GM18517 (cell line): ENCODE results near the gene SLC25A13.

Experiments used
- ATAC-seq: cut with Tn5 transposase; IDR thresholded peaks from one replicate; pipeline ENCODE4 v1.9.1; 2021; ENCODE audit warnings: mild to moderate bottlenecking, moderate library complexity; ENCODE audit not compliant: unreplicated experiment

SLC25A13 gene

GRCh38 chr7:96104984-96105383, 216.9 kb downstream of the SLC25A13 start:
- no peak for ATAC-seq

- ATAC-seq = no peak
These were observed 219.6 kb downstream of the SLC25A13 start for GRCh38 chr7:96102096-96102811.

GRCh38 chr7:96100737-96101136, 221.2 kb downstream of the SLC25A13 start:
- no peak for ATAC-seq

- ATAC-seq = no peak
These were observed 224.1 kb downstream of the SLC25A13 start for GRCh38 chr7:96097835-96098234.

- ATAC-seq = no peak
These were observed 228.5 kb downstream of the SLC25A13 start for GRCh38 chr7:96093435-96093834.

GRCh38 chr7:96090756-96091155, 231.1 kb downstream of the SLC25A13 start:
- no peak for ATAC-seq

GRCh38 chr7:96089511-96089910, 232.4 kb downstream of the SLC25A13 start:
- ATAC-seq = no peak

- ATAC-seq = no peak
These were observed 233.3 kb downstream of the SLC25A13 start for GRCh38 chr7:96088579-96088978.

- no peak for ATAC-seq
These were observed 235.9 kb downstream of the SLC25A13 start for GRCh38 chr7:96085953-96086352.

- no peak for ATAC-seq
These were observed 236.9 kb downstream of the SLC25A13 start for GRCh38 chr7:96084881-96085553.

GRCh38 chr7:96080027-96080426, 241.9 kb downstream of the SLC25A13 start:
- ATAC-seq = no peak

GRCh38 chr7:96076350-96076707, 245.6 kb downstream of the SLC25A13 start:
- no peak for ATAC-seq

- ATAC-seq = peak; percentile 82
These were observed 246.2 kb downstream of the SLC25A13 start for GRCh38 chr7:96075510-96076349.

- ATAC-seq = no peak
These were observed 247.0 kb downstream of the SLC25A13 start for GRCh38 chr7:96074871-96075270.
